GM19099 (cell line): ENCODE results near the gene GPRC5D.

Source experiments
- POLR2A ChIP-seq: IDR thresholded peaks from 3 replicates; pipeline ENCODE4 v1.6.1; 2011; ENCODE audit warnings: low read depth; ENCODE audit not compliant: insufficient read length; ENCODE audit errors: extremely low read depth

GPRC5D gene

GRCh38 chr12:12986775-12987331, 34.9 kb upstream of the GPRC5D start:
- TF ChIP-seq POLR2A, result no peak

DNA sequence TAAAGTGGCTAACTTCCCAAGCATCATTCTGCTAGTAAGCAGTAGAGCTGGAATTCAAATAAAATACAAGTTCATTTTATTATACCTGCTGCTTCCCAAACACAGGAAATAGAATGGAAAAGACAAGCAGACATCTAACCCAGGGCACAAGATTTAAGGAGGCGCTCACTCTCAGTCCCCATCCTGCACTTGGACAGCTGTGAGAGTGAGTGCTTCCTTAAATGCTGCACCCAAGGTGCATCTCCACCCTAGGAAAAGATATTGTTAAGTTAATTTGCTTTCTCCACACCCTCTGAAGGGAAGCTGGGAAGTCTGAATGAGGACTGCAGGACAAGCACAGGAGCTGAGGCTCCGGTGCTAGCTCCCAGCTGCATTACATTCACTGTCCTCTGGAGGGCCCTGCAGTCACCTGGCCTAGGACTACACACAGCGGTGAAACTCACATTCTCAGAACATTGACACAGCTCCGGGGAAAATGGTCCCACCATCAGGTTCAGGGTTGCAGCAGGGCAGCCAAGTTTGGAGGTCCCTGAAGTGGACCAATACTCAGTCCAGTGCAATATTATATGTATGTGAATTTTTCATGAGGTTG, 33.9 kb upstream of the GPRC5D start:
- no peak for TF ChIP-seq POLR2A

DNA sequence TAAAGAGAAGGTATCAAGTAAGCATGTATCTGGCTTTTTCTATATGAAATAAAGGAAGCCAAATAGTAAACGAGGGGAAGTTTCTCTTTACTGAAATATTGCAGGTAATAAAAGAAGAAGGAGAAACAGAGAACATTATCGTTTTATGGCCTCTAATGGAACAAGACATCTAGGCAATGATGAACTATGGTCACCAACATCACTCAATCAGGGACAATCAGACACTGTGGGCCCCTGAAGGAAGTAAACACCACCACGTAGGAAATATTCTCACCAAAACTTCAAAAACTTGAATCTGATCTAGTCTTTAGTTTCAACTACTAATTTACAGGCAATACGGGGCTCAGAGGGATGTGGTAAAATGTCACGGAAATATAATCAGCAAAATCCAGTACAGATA, 32.2 kb upstream of the GPRC5D start:
- TF ChIP-seq POLR2A, result no peak

- TF ChIP-seq POLR2A, result no peak
Measured at GRCh38 chr12:12983420-12984035, 31.6 kb upstream of the GPRC5D start.

DNA sequence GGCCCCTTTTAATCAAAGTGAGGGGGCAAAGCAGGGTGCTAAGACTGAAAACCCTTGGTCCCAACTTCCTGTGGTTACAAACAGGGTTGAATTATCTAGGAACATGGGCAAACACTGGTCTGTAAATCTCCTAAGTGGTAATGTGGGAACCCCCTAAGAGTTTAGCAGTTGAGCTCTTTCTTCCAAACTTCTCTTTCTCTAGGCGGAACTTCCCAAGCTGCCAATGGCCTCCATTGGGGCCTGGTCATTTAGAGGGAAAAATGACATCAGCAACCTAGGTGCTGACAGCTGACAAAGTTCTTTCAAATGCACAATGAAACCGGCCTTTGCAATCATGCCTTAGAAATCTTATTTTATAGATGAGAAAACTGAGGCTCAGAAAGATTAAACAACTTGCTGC, 30.4 kb upstream of the GPRC5D start:
- TF ChIP-seq POLR2A, result no peak

DNA sequence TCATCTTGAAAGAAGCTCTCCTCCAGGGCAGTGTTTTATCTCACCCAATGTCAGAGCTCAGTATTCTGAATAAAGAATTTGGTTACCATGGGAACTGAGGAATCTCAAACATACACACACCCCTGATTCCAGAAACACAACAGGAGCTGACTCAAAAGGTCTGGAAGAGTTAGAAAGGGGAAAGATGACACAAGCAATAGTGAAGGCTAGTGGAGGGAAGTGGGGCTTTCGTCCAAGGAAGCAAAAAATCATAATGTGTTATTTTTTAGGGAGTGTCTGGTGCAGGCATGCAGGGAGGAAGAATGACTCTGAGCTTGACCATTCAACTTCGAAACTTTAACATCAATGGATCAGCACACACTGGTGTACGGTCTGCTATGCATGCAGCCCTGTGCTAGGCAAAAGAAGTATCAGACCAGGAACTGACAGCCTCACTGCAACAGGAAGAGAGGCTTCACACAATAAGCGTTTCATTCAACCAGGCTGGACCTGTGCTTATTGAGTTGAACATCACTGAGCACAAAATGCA, 27.8 kb upstream of the GPRC5D start:
- TF ChIP-seq POLR2A, result no peak

DNA sequence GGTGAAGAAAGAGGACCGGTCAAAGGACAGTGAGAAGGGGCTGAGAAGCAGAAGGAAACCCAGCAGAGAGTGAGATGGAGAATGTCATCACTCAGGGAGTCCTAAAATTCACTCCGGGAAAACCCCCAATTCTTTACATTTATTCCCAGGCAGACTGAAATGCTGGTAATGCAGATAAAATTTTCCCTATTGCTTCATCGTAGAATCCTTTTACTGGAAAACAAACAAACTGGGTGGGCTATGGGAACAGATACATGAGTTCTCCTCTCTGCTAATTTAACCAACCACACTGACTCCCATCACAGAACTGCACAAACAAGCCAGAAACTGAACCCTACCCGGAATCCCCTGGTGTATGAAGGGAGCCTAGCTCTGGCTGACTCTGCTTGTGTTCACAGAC, 27.2 kb upstream of the GPRC5D start:
- no peak for TF ChIP-seq POLR2A

DNA sequence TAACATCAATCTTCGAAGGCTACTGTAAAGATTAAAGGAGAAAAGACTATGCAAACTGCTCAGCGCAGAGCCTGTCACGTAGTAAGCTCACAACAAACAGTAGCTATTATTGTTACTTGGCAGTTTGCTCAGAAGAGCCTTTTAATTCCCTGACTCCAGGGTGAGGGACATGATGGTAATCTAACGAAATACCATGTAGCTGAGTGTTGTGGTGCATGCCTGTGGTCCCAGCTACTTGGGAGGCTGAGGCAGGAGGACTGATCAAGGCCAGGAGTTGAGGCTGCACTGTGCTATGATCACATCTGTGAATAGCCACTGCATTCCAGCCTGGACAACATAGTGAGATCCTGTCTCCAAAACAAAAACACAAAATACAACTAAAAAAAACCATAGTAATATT, 25.3 kb upstream of the GPRC5D start:
- no peak for TF ChIP-seq POLR2A

DNA sequence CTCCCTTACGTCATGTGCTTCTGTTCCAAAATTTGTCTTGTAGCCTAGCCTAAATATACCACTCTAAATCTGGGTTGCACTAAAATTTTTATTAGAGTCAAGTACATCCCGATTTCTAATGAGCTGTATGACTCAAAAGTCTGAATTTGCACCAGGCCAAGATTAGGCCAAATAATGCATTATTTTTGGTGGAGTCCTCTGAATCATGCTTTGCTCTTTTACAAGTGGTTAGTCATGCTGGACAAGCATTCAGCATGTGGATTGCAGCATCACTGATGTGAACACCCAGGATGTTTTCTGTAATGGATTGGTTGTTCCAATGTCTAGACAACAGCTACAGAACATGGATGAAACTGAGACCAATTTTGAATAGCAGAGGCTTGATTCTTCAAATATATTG, 24.4 kb upstream of the GPRC5D start:
- no peak for TF ChIP-seq POLR2A

GRCh38 chr12:12975322-12976077, 23.5 kb upstream of the GPRC5D start:
- TF ChIP-seq POLR2A, result no peak

DNA sequence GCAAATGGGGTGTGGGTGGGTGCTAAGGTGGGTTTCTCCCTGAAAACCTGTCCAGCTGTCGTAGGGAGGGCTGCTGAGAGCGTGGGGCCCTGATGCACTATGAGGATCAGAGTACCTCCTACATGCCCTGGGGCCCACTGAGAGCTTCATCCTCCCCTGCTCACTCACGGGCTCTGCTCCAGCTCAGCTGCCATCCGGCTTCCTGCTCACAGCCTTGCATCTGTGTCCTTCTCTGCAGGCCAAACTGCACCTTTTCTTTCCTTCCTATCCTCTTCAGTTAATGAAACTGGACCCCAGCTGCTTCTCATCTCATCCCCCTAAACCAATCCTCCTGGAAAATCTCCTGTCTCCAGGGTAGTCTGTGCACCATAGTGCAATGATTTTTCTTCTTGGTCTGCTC, 22.2 kb upstream of the GPRC5D start:
- TF ChIP-seq POLR2A, result no peak

DNA sequence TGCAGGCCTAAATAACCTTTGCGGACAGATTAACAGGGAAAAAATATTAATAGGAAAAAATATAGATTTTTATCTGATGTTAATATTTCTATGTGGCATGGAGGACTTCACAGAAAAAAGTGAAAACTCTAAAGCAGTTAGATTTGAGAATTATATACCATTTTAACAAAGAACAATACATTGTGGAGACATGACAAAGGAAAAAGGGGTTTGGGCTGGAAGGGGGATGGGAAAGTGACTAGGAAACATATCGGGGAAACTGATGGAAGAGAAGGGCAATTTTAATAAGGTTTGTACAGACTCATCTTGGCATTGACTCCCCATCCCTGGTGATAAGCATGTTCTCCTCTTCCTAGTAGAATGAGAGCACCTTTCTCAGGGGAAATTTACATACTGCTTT, 21.0 kb upstream of the GPRC5D start:
- no peak for TF ChIP-seq POLR2A

GRCh38 chr12:12965836-12966235, 13.9 kb upstream of the GPRC5D start:
- TF ChIP-seq POLR2A, result no peak

DNA sequence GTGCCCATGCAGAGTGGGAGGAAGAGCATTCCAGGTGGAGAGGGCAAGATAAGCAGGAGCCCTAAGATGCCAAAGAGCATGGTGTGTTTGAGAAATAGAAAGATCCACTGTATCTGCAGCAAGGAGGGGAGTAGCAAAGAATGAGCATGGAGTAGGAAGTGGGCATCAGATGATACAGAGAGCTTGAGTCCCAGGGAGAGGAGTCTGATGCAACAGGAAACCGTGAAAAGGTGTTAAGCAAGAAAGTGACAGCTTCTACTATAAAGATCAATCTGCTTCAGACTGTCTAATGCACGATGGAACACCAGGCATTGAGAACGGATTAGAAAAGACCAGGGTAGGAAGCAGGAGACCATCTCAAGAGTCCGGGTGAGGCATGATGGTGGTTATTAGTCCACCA, 12.3 kb upstream of the GPRC5D start:
- TF ChIP-seq POLR2A, result no peak

- no peak for TF ChIP-seq POLR2A
Measured at GRCh38 chr12:12960639-12961209, 8.8 kb upstream of the GPRC5D start.
